NCI-H2029 (cell line): ENCODE measurements around the gene OR1I1.
"Not testable (repeated sequence)": the region's sequence is repeated elsewhere in the genome, so short reads cannot be mapped to it uniquely, and the experiment has no call there.

ENCODE experiments used
- DNase-seq: peaks from one replicate; lab custom pipeline; 2025; lab: John Stamatoyannopoulos, UW

OR1I1 gene

DNA sequence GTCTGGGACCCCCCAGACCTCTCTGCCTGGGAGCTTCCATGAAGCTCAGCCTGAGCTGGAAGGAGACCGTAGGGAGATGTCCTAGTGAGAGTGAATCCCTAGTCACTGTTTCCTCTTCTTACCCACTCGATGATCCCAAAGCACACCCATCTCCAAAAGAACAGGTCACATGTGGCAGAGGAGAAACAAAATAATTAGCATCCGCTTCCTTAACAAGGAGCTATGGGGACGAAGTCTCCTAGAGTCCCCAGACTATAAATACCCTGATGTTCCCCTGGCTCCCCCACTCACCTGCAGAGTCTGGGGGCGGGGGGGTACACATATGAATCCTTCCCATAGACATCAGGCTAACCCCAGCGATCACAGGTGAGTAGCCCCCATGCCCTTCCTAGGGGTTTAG lies at the start of gene OR1I1:
OR1I1 (plus strand) TSS at position 301 of the 400 bp plus-strand sequence. CDS start 4,855 bp downstream, outside the sequence.
- DNase-seq = no peak

GRCh38 chr19:15035795-15036311 lies 46.2 kb upstream of the OR1I1 start:
- no peak for DNase-seq

GRCh38 chr19:15037586-15037985 lies 44.4 kb upstream of the OR1I1 start:
- no peak for DNase-seq

DNA sequence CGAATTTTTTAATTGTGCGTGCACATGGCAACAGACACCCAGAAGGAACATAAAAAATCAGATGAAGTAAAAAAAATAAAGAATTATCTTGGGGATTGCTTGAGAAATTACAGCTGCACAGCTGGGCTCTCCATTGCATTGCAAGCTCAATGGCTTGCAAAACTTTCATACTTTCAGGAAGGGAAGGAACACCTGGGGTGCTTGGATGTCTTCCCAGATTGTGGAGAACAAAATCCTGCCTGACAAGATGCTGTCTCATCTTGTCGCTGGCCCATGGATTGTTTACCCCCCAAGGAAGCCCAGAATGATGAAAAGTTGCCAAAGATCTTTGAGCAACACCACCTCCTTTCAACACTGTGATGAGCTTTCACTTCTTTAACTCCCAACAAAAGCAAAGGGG lies 43.7 kb upstream of the OR1I1 start:
- no peak for DNase-seq

GRCh38 chr19:15042003-15042402 lies 40.0 kb upstream of the OR1I1 start:
- no peak for DNase-seq

DNA sequence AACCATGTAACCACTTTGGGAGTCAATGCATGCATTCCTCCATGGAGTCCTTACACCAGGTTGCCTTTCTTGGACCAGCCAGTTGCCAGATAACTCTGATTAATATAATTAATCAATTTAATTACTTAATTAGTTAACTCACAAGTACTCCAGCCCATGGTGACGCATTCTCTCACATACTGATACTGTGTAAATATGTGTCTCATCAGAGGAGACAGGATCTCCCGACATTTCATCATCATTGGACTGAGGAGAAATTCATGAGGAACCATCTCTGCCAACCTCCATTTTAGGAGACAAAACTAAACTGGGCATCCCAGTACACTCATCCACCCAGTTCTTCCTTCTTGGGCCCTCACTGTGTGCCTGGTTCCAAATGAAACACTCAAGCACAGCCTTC lies 39.2 kb upstream of the OR1I1 start:
- DNase-seq = no peak

- DNase-seq = no peak
Measured at GRCh38 chr19:15045506-15045905, 36.5 kb upstream of the OR1I1 start.

GRCh38 chr19:15047680-15048079 lies 34.3 kb upstream of the OR1I1 start:
- DNase-seq = no peak

DNA sequence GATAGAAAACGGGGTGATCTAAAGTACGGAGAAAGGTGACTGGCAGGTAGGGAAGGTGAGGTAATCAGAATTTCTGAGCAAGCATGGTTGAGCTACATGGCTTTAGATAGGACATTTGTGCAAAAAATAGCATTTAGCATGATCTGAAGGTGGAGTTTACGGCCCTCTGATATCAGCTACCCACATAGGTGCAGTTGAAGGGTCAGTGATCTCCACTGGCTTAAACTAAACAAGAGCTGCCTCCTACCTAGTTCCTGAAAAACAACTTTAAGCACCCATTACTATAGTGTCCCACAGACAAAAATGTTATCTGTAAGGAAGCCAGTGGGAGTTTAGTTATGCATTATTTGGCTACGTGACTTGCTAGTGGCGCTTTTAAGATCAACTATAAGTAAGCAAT lies 33.9 kb upstream of the OR1I1 start:
- no peak for DNase-seq

GRCh38 chr19:15048885-15049541 lies 33.0 kb upstream of the OR1I1 start, which contains the start of gene CASP14:
Gene CASP14 (plus strand): TSS chr19:15049480. CDS start chr19:15052252, 2,772 bp downstream.
- DNase-seq = no peak

DNA sequence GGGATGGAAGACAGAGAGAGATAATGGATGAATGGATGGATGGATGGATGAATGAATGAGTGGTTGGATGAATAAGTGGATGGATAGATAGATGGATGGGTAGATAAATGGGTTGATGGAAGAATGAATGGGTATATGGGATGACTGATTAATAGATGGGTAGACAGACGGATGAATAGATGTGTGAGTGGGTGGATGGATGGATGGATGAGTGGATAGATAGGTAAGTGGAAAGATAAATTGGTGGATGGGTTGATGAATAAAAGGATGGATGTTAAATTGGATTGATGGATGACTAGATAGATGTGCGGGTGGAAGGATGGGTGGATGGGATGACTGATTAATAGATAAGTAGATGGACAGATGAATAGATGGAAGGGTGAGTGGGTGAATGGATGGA lies 31.4 kb upstream of the OR1I1 start:
- no peak for DNase-seq

DNA sequence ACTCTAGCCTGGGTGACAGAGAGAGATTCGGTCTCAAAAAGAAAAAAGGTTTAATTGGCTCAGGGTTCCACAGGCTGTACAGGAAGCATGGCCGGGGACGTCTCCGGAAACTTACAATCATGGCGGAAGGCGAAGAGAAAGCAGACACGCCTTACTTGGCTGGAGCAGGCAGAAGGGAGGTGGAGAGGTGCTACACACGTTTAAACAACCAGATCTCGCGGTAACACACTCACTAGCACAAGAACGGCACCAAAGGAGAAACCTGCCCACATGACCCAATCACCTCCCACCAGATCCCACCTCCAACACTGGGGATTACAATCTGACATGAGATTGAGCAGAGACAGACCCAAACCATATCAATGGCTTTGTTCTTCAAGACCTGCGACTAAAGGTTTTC lies 20.0 kb upstream of the OR1I1 start:
- peak; percentile 2 for DNase-seq

- DNase-seq = not testable (repeated sequence)
Measured at GRCh38 chr19:15070386-15070785, 11.6 kb upstream of the OR1I1 start.

GRCh38 chr19:15072930-15073647 lies 8.9 kb upstream of the OR1I1 start:
- DNase-seq = no peak

- no peak for DNase-seq
Measured at GRCh38 chr19:15074371-15074770, 7.6 kb upstream of the OR1I1 start.

DNA sequence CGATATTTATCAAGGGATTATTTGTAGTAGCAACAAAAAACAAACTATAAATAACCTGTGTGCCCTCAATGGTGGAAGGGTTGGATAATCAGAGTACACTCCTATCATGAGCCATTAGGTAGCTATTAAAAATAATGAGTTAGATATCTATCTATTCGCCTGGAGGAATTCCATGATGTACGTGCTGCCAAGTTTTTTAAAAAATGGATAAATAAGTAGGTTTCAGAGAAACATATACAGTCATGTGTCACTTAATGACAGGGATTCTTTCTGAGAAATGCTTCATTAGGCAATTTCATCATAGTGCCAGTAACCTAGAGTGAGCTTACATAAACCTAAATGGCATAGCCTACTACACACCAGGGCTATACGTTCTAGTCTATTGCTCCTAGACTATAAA lies 6.2 kb upstream of the OR1I1 start:
- no peak for DNase-seq

GRCh38 chr19:15080002-15080401 lies 2.0 kb upstream of the OR1I1 start:
- not testable (repeated sequence) for DNase-seq

- no peak for DNase-seq
Measured at GRCh38 chr19:15087182-15087581, 5.2 kb downstream of the OR1I1 start.

DNA sequence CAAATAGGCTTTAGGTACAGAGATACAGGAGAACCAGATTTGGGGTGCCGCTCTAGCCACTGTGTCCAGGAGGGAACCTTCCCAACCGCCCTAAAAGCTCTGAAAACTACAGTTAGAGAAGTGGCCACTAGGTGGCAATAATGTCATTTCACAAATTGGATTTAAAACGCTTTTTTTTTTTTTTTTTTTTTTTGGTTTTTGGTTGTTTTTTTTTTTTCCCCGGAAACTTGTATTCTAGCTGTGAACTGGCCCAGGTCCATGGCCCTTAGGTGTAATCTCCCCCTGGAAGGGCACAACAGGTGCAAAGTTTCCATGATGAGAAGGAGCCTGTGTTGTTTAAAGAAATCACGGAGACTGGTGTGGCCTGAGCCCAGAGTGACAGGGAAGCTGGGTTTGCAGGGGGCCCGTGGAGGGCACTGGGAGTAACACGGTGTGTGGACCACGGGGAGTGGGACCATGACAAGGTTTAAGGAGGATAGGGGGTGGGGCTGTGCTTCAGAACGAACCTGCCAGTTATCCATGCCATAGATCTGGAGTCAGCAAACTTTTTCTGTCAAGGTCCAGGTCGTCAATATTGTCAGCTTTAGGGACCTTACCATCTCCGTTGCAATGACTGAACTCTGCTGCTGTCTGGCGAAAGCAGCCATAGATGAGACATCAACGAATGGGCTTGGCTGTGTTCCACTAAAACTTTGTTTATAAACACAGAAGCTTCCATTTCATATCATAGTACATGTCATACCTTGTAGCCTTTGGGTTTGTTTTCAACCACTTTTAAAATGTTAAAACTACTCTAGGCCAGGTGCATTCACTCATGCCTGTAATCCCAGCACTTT lies 10.1 kb downstream of the OR1I1 start:
- DNase-seq = peak; percentile 55

DNA sequence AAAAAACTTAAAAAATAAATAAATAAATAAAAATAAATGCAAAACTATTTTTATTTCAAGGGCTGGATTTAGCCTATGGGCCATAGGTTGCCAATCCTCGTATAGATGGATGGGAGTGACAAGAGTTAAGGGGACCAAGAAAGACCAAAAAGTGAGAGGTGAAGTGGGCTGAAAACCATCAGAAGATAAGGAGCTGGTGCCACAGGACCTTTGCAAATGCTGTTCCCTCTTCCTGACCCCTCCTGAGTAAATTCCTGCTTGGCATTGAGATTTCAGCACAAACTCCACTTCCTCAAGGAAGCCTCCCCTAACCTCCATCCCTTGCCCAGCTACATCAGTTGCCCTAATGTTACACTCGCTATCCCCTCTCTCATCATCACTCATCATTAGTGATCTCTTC lies 11.0 kb downstream of the OR1I1 start:
- DNase-seq = no peak

DNA sequence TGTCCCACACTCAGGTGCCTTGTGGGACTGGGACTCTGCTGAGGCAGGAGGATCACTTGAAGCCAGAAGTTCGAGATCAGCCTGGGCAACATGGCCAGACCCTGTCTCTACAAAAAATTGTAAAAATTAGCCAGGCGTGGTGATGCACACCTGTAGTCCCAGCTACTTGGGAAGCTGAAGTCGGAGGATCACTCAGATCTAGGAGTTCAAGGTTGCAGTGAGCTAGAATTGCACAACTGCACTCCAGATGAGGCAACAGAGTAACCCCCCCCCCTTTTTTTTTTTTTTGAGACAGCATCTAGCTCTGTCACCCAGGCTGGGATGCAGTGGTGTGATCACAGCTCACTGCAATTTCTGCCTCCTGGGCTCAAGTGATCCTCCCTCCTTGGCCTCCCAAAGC lies 14.2 kb downstream of the OR1I1 start:
- DNase-seq = no peak

DNA sequence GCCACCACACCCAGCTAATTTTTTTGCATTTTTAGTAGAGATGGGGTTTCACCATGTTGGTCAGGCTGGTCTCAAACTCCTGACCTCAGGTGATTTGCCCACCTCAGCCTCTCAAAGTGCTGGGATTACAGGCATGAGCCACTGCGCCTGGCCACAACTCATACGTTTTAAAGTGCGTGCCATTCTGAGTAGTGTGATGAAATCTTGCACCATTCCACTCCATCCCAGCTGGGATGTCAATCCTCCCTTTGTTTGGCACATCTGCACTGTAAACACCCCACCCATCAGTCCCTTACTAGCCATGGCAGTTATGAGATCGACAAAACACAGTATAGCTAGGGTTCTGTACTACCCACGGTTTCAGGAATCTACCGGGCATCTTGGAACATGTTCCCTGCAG lies 16.0 kb downstream of the OR1I1 start:
- DNase-seq = not testable (repeated sequence)

- no peak for DNase-seq
Measured at GRCh38 chr19:15098460-15098859, 16.4 kb downstream of the OR1I1 start.
